GM21723 (cell line): ENCODE data around the gene NKAIN2.

Experiments
- ATAC-seq: cut with Tn5 transposase; IDR thresholded peaks from one replicate; pipeline ENCODE4 v1.9.1; 2021; ENCODE audit warnings: mild to moderate bottlenecking, moderate library complexity; ENCODE audit not compliant: unreplicated experiment

NKAIN2 gene

GRCh38 chr6:123803504-123804013 is at the start of gene NKAIN2:
Gene NKAIN2, plus strand, starts transcription at chr6:123803865.
- peak; percentile 25 for ATAC-seq

- ATAC-seq: no peak
Measured at GRCh38 chr6:123759472-123759871, 44.2 kb upstream of the NKAIN2 start.

- no peak for ATAC-seq
Measured at GRCh38 chr6:123763904-123764303, 39.8 kb upstream of the NKAIN2 start.

GRCh38 chr6:123764722-123765121 is 38.9 kb upstream of the NKAIN2 start:
- ATAC-seq: no peak

- no peak for ATAC-seq
Measured at GRCh38 chr6:123768921-123769320, 34.7 kb upstream of the NKAIN2 start.

GRCh38 chr6:123769431-123769830 is 34.2 kb upstream of the NKAIN2 start:
- no peak for ATAC-seq

GRCh38 chr6:123770247-123770949 is 33.3 kb upstream of the NKAIN2 start:
- ATAC-seq: peak; percentile 68

GRCh38 chr6:123771126-123771525 is 32.5 kb upstream of the NKAIN2 start:
- no peak for ATAC-seq

GRCh38 chr6:123777563-123777962 is 26.1 kb upstream of the NKAIN2 start:
- ATAC-seq: no peak

- no peak for ATAC-seq
Measured at GRCh38 chr6:123780021-123780420, 23.6 kb upstream of the NKAIN2 start.

- no peak for ATAC-seq
Measured at GRCh38 chr6:123784330-123784729, 19.3 kb upstream of the NKAIN2 start.

GRCh38 chr6:123785039-123785438 is 18.6 kb upstream of the NKAIN2 start:
- no peak for ATAC-seq

GRCh38 chr6:123788319-123788718 is 15.3 kb upstream of the NKAIN2 start:
- ATAC-seq: peak; percentile 61

- ATAC-seq: no peak
Measured at GRCh38 chr6:123794190-123794589, 9.5 kb upstream of the NKAIN2 start.

- no peak for ATAC-seq
Measured at GRCh38 chr6:123794799-123795198, 8.9 kb upstream of the NKAIN2 start.

GRCh38 chr6:123801067-123801466 is 2.6 kb upstream of the NKAIN2 start:
- no peak for ATAC-seq

GRCh38 chr6:123802351-123802696 is 1.3 kb upstream of the NKAIN2 start:
- ATAC-seq: peak; percentile 30

GRCh38 chr6:123802697-123803503 is 765 bp upstream of the NKAIN2 start:
- ATAC-seq: peak; percentile 98

- ATAC-seq: peak; percentile 21
Measured at GRCh38 chr6:123804014-123804786, 535 bp downstream of the NKAIN2 start.

- ATAC-seq: no peak
Measured at GRCh38 chr6:123804787-123805540, 1.3 kb downstream of the NKAIN2 start.

- ATAC-seq: no peak
Measured at GRCh38 chr6:123805921-123806320, 2.3 kb downstream of the NKAIN2 start.
